ENCODE measurements around the gene FBXO38. TPM values are rescaled to one million over a fixed set of nuclear protein-coding genes. Genes with fewer than 3 reads are reported as not detected.

The FBXO38 gene
- total and polyA plus RNA-seq, 2 experiments from 2014 or later, result 24.2 to 42.9 TPM

DNA sequence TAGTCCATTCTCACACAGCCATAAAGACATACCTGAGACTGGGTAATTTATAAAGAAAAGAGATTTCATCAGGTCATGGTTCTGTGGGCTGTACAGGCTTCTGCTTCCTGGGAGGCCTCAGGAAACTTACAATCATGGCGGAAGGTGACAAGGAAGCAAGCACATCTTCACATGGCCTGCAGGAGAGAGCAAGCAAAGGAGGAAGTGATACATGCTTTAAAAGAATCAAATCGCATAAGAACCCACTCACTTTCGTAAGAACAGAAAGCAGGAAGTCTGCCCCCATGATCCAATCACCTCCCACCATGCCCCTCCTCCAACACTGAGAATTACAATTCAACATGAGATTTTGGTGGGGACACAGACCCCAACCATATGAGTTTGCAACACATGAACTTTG, 5.1 kb upstream of the FBXO38 start:
- TF ChIP-seq, protein P1, sequence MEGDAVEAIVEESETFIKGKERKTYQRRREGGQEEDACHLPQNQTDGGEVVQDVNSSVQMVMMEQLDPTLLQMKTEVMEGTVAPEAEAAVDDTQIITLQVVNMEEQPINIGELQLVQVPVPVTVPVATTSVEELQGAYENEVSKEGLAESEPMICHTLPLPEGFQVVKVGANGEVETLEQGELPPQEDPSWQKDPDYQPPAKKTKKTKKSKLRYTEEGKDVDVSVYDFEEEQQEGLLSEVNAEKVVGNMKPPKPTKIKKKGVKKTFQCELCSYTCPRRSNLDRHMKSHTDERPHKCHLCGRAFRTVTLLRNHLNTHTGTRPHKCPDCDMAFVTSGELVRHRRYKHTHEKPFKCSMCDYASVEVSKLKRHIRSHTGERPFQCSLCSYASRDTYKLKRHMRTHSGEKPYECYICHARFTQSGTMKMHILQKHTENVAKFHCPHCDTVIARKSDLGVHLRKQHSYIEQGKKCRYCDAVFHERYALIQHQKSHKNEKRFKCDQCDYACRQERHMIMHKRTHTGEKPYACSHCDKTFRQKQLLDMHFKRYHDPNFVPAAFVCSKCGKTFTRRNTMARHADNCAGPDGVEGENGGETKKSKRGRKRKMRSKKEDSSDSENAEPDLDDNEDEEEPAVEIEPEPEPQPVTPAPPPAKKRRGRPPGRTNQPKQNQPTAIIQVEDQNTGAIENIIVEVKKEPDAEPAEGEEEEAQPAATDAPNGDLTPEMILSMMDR (IDR thresholded peaks at IDR 0.05; ENCODE audit: low read depth, low read length), result no peak
- H3K36me3 ChIP-seq, result no peaks in the 10 kb centered on the region

DNA sequence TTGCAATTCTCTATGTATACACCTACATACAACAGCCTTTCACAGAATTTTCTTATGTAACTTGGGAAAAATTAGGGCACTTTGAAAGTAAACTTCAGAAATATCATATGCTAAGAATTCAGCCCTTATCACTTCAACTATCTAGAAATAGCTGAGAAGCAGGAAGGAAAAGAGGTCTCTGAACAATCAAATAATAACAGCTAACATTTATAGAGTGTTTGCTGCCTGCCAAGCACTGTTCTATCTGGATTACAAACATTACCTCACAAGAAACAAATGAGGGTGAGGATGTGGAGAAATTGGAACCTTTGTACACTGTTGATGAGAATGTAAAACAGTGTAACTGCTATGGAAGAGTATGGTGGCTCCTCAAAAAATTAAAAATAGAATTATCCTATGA, 4.4 kb upstream of the FBXO38 start:
- Histone ChIP-seq H3K36me3 (no peaks in the 10 kb centered on the region), H3K27ac (no peak overlapping the region), H3K9me3 (ENCODE audit: low read depth) (no peaks in the 10 kb centered on the region), H3K27me3 (no peaks in the 10 kb centered on the region), H3K4me1 (ENCODE audit: low read depth) (peaks cover 27% of the 10 kb centered on the region), H3K4me3 (no peak overlapping the region)
- TF ChIP-seq, protein P1 (IDR thresholded peaks at IDR 0.05; ENCODE audit: low read depth, low read length), result no peak
- DNase-seq (ENCODE audit: low read depth in 1 of 2, low spot score in 1 of 2), result no peak

More for the DNA sequence above, 5.1 kb upstream of the FBXO38 start:
- Histone ChIP-seq H3K27me3 (no peaks in the 10 kb centered on the region), H3K4me1 (ENCODE audit: low read depth) (peaks cover 30% of the 10 kb centered on the region), H3K9me3 (ENCODE audit: low read depth) (no peaks in the 10 kb centered on the region), H3K27ac (no peak overlapping the region), H3K4me3 (no peak overlapping the region)
- DNase-seq (ENCODE audit: low read depth in 1 of 2, low spot score in 1 of 2), result no peak

DNA sequence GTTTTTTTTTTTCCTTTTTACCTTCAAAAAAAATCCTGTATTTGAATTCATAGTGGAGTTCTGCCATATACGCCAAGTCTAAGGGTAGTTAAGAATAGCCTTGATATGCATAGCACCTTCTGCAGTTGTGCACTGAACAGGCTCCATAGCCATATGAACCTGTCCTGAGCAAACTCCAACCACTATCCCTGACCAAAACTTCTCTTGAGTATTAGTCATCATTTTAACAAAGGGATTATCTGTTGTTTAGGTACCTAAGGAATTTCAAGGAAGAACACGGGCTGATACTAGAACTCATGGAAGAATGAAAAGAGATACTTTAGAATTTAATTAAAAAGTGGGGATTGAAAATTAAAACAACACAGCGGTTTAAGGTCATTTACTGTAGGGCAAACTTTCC, 1.9 kb upstream of the FBXO38 start:
- Histone ChIP-seq H3K27ac (no peak overlapping the region), H3K9me3 (ENCODE audit: low read depth) (no peaks in the 10 kb centered on the region), H3K4me1 (ENCODE audit: low read depth) (peaks cover 13% of the 10 kb centered on the region), H3K36me3 (no peaks in the 10 kb centered on the region), H3K4me3 (no peak overlapping the region), H3K27me3 (no peaks in the 10 kb centered on the region)
- DNase-seq (ENCODE audit: low read depth in 1 of 2, low spot score in 1 of 2), result no peak
- TF ChIP-seq, protein P1 (IDR thresholded peaks at IDR 0.05; ENCODE audit: low read depth, low read length), result no peak

DNA sequence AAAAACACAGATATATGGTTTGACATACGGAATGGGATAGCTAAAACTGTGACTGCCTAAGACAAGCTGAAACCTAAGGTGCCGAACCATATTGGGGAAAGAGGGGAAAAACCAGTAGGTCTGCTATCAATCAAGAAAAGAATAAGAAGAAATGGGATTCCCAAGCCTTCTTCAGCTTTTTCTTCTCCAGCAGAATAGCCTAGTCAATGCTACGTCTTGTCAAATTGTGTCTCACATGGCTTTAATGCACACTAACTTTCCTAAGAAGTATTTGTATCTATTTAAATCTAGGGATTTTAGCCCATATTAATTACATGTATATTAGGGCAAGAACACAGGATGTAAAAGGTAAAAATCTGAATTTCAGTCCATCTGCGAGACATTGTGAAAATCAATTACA, 797 bp upstream of the FBXO38 start:
- Histone ChIP-seq H3K4me3 (peak overlapping the region; percentile 95), H3K36me3 (no peaks in the 10 kb centered on the region), H3K27ac (peak overlapping the region; percentile 98), H3K27me3 (no peaks in the 10 kb centered on the region), H3K9me3 (ENCODE audit: low read depth) (no peaks in the 10 kb centered on the region), H3K4me1 (ENCODE audit: low read depth) (peaks cover 13% of the 10 kb centered on the region)
- DNase-seq (ENCODE audit: low read depth in 1 of 2, low spot score in 1 of 2), result no peak
- TF ChIP-seq, protein P1 (IDR thresholded peaks at IDR 0.05; ENCODE audit: low read depth, low read length), result no peak

- no peak for DNase-seq (ENCODE audit: low read depth in 1 of 2, low spot score in 1 of 2)
- Histone ChIP-seq H3K27ac (peak overlapping the region; percentile 98), H3K4me1 (ENCODE audit: low read depth) (peaks cover 13% of the 10 kb centered on the region), H3K27me3 (no peaks in the 10 kb centered on the region), H3K4me3 (peak overlapping the region; percentile 95), H3K36me3 (no peaks in the 10 kb centered on the region), H3K9me3 (ENCODE audit: low read depth) (no peaks in the 10 kb centered on the region)
- TF ChIP-seq, protein P1 (IDR thresholded peaks at IDR 0.05; ENCODE audit: low read depth, low read length), result no peak
Measured at GRCh38 chr5:148384380-148384737, 601 bp downstream of the FBXO38 start.

- Histone ChIP-seq H3K4me3 (peak overlapping the region; percentile 95), H3K9me3 (ENCODE audit: low read depth) (no peaks in the 10 kb centered on the region), H3K27me3 (no peaks in the 10 kb centered on the region), H3K36me3 (no peaks in the 10 kb centered on the region), H3K27ac (no peak overlapping the region), H3K4me1 (ENCODE audit: low read depth) (peaks cover 13% of the 10 kb centered on the region)
- TF ChIP-seq, protein P1 (IDR thresholded peaks at IDR 0.05; ENCODE audit: low read depth, low read length), result no peak
- DNase-seq (ENCODE audit: low read depth in 1 of 2, low spot score in 1 of 2), result no peak
Measured at GRCh38 chr5:148385094-148385493, 1.3 kb downstream of the FBXO38 start.
